ENCODE measurements around the gene TBXAS1. TPM values are rescaled to one million over a fixed set of nuclear protein-coding genes. Genes with fewer than 3 reads are reported as not detected.

TBXAS1 gene
- total RNA-seq, 1 donor = not detected

DNA sequence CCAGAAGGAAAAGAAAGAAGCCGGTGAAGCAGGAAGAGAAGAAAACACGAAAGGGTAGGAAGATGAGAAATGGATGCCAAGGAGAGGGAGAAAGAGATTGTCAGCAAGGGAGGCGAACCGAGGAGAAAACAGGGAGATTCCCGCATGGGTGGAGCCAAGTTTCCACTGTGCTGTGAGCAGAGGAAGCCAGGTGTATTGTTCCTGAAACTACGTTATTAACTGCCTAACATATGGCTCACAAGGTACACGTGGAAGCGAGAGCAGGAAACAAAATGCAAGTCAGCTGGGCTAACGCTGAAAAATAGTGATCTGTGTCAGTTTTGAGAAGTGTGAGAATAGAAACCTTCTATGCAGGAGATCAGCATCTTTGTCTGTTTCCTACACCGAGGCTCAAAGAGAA is 30.8 kb upstream of the TBXAS1 start:
- TF ChIP-seq, protein P1, sequence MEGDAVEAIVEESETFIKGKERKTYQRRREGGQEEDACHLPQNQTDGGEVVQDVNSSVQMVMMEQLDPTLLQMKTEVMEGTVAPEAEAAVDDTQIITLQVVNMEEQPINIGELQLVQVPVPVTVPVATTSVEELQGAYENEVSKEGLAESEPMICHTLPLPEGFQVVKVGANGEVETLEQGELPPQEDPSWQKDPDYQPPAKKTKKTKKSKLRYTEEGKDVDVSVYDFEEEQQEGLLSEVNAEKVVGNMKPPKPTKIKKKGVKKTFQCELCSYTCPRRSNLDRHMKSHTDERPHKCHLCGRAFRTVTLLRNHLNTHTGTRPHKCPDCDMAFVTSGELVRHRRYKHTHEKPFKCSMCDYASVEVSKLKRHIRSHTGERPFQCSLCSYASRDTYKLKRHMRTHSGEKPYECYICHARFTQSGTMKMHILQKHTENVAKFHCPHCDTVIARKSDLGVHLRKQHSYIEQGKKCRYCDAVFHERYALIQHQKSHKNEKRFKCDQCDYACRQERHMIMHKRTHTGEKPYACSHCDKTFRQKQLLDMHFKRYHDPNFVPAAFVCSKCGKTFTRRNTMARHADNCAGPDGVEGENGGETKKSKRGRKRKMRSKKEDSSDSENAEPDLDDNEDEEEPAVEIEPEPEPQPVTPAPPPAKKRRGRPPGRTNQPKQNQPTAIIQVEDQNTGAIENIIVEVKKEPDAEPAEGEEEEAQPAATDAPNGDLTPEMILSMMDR (IDR thresholded peaks at IDR 0.05; ENCODE audit: insufficient read depth, low read depth, low read length) = no peak
- no peak for DNase-seq (ENCODE audit: low read depth)
- H3K4me3 ChIP-seq (ENCODE audit: low read depth, low read length) = no peak overlapping the region

DNA sequence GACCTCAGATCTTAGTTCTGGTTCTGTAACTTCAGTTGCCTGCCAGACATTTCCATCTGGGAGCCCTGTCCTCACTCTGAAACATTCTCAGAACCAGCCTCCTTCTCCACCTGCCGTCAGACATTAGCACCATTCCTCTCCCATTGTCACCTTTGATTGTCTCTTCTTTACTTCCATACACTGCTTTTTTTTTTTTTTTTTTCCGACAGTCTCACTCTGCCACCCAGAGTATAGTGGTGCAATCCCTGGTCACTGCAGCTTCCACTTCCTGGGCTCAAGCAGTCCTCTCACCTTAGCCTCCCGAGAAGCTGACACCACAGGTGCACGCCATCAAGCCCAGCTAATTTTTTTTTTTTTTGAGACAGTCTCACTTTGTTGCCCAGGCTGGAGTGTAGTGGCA is 30.2 kb upstream of the TBXAS1 start:
- DNase-seq (ENCODE audit: low read depth) = no peak
- TF ChIP-seq, protein P1 (IDR thresholded peaks at IDR 0.05; ENCODE audit: insufficient read depth, low read depth, low read length) = no peak
- no peak overlapping the region for H3K4me3 ChIP-seq (ENCODE audit: low read depth, low read length)

DNA sequence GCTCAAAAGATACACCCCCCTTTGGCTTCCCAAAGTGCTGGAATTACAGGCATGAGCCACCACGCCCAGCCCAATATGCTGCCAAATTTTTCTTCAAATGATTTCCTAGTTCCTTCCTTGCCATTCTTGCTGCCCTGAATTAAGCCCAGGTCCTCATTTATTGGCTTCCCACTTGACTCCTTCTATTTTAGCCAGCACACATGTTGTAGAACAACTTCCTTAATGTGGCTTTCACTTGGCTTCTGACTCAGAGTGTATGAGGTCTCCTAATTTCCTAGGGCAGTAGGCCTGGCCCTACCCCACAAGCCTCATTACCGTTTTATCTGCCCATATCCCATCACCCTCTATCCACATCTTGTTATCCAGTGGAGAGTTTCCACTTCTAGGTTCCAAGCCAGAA is 29.5 kb upstream of the TBXAS1 start:
- DNase-seq (ENCODE audit: low read depth) = no peak
- no peak overlapping the region for H3K4me3 ChIP-seq (ENCODE audit: low read depth, low read length)

DNA sequence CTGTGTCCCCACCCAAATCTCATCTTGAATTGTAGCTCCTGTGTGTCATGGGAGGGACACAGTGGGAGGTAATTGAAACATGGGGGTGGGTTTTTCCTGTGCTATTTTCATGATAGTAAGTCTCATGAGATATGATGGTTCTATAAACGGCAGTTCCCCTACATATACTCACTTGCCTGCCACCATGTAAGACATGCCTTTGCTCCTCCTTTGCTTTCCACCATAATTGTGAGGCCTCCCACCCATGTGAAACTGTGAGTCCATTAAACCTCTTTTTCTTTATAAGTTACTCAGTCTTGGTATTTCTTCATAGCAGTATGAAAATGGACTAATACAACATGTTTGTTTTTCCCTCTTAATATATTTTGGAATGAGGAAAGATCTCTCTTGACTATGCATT is 24.5 kb upstream of the TBXAS1 start:
- H3K4me3 ChIP-seq (ENCODE audit: low read depth, low read length) = no peak overlapping the region
- DNase-seq (ENCODE audit: low read depth) = no peak
- TF ChIP-seq, protein P1 (IDR thresholded peaks at IDR 0.05; ENCODE audit: insufficient read depth, low read depth, low read length) = no peak

More for the DNA sequence above, 29.5 kb upstream of the TBXAS1 start:
- TF ChIP-seq, protein P1 (IDR thresholded peaks at IDR 0.05; ENCODE audit: insufficient read depth, low read depth, low read length) = no peak

DNA sequence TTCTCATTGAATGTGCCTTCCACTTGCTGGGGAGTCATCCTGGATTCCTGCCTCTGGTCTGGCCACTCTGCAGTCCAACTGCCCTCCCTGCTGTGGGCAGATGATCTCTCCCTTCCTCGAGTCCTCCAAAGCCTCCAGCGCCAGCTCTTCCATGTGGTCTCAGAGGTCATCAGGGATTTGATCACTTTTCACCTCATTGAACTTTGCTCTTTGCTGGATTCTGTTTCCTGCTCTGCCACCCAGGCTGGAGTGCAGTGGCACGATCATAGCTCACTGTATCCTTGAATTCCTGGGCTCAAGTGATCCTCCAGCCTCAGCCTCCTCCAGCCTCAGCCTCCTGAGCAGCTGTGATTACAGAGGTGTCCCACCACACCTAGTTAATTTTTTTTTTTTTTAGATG is 22.1 kb upstream of the TBXAS1 start:
- DNase-seq (ENCODE audit: low read depth) = no peak
- TF ChIP-seq, protein P1 (IDR thresholded peaks at IDR 0.05; ENCODE audit: insufficient read depth, low read depth, low read length) = no peak
- H3K4me3 ChIP-seq (ENCODE audit: low read depth, low read length) = no peak overlapping the region

DNA sequence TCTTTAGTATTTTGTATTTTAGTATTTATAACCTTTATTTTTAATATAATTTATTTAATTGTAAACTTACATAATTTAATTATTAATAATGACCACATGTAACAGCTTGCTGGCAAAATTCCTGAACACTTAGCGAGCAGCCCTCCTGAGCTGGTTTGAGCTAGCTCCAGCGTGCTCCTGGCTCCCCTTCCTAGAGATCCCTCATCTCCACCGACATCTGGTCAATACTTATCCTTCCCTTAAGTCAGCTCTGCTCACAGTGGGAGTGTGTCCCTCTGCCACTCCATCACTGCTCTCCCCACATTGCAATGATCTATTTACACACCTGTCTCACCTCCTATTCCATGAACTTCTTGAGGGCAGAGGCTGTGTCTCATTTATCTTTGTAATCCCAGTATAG is 20.6 kb upstream of the TBXAS1 start:
- H3K4me3 ChIP-seq (ENCODE audit: low read depth, low read length) = no peak overlapping the region
- no peak for DNase-seq (ENCODE audit: low read depth)
- TF ChIP-seq, protein P1 (IDR thresholded peaks at IDR 0.05; ENCODE audit: insufficient read depth, low read depth, low read length) = no peak

DNA sequence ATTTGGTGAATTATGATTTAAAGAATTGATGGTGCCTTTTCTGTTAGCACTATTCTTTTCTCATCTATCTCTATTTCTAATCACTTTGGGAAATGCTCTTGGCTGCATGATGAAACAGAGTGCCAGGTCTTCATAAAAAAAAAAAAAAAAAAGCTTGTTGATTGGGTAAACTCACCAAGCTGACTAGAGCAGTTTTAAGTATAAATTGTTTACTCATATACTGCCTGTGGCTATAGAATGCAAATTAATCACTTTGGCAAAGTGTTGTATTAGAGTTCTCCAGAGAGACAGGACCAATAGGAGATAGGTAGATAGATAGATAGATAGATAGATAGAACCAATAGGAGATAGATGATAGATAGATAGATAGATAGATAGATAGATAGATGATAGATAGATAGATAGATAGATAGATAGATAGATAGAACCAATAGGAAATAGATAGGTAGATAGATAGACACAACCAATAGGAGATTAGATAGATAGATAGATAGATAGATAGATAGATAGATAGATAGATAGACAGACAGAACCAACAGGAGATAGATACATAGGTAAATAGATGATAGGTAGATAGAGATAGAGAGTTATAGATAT is 20.1 kb upstream of the TBXAS1 start:
- H3K4me3 ChIP-seq (ENCODE audit: low read depth, low read length) = no peak overlapping the region
- DNase-seq (ENCODE audit: low read depth) = no peak
- TF ChIP-seq, protein P1 (IDR thresholded peaks at IDR 0.05; ENCODE audit: insufficient read depth, low read depth, low read length) = no peak

All from fibroblast of villous mesenchyme (primary cell).